Mucosa of descending colon (tissue), 3 donors: ENCODE measurements around the gene HMSD. TPM values are rescaled to one million over a fixed set of nuclear protein-coding genes. Genes with fewer than 3 reads are reported as not detected.

ENCODE experiments used
- ATAC-seq: fragments of 200-7000 bp; cut with Tn5 transposase; one replicate; pipeline ENCODE4 v1.9.1; 2020; ENCODE audit warnings: mild to moderate bottlenecking, moderate library complexity
- DNase-seq, 3 donors: peaks; one replicate each; pipeline ENCODE4 v3.0.0-alpha.2; 2020
- H3K36me3 ChIP-seq: fragments of 200-600 bp; one replicate; pipeline ENCODE4 v1.8.0; 2021; ENCODE audit warnings: low read depth, mild to moderate bottlenecking
- H3K4me1 ChIP-seq: fragments of 200-600 bp; one replicate; pipeline ENCODE4 v1.8.0; 2021; ENCODE audit warnings: low read depth, mild to moderate bottlenecking
- H3K4me3 ChIP-seq: fragments of 200-600 bp; one replicate; pipeline ENCODE4 v1.8.0; 2021; ENCODE audit warnings: mild to moderate bottlenecking
- H3K9me3 ChIP-seq: fragments of 200-600 bp; one replicate; pipeline ENCODE4 v1.8.0; 2021; ENCODE audit warnings: mild to moderate bottlenecking
- intact Hi-C, 2 donors: fragments of 100-400 bp; cut with DNase I in 1 of 2; cut with micrococcal nuclease in 1 of 2; formaldehyde crosslinking; loops; one replicate each; pipeline versions ENCODE4 v1.11.0 to v1.11.1; 2022; cut with DNase I, micrococcal nuclease
- long read RNA-seq, 2 donors: library from polyadenylated mRNA; unstranded; transcript quantifications; one replicate each; pipeline ENCODE4 v2.0.0, GENCODE V29; 2019 to 2021
- total RNA-seq, 3 donors: library from RNA; stranded (reverse); fragmentation: NEBNext Ultra II Directional in 2 of 3; extraction: Animal tissue kit (Norgen Biotek cat#: 25700) in 2 of 3; gene quantifications; one replicate each; pipeline versions ENCODE4 v1.2.1 to v1.2.4, GENCODE V29; 2021 to 2023
- TF ChIP-seq, protein P1 (sequence below): fragments of 200-600 bp; IDR thresholded peaks from one replicate; pipeline ENCODE4 v1.8.0; 2022; ENCODE audit warnings: antibody characterized with exemption, mild to moderate bottlenecking
- donor health status: DM: no; HTN: no; CAD: no; lungs with moderate emphysema.
- donor health status: DM: no; HTN: no; CAD: no.
- donor health status: DM: no; HTN: yes; CAD: no.

The HMSD gene, protein sequence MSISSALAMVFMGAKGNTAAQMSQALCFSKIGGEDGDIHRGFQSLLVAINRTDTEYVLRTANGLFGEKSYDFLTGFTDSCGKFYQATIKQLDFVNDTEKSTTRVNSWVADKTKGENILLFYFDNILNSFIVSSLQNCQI
- total RNA-seq, result under 1 TPM in 2 of 3 donors, not detected in 1; 0.22 to 0.38 TPM
- long read RNA-seq, donor 1, result 0 reads
- long read RNA-seq, donor 2, result 0 reads

DNA sequence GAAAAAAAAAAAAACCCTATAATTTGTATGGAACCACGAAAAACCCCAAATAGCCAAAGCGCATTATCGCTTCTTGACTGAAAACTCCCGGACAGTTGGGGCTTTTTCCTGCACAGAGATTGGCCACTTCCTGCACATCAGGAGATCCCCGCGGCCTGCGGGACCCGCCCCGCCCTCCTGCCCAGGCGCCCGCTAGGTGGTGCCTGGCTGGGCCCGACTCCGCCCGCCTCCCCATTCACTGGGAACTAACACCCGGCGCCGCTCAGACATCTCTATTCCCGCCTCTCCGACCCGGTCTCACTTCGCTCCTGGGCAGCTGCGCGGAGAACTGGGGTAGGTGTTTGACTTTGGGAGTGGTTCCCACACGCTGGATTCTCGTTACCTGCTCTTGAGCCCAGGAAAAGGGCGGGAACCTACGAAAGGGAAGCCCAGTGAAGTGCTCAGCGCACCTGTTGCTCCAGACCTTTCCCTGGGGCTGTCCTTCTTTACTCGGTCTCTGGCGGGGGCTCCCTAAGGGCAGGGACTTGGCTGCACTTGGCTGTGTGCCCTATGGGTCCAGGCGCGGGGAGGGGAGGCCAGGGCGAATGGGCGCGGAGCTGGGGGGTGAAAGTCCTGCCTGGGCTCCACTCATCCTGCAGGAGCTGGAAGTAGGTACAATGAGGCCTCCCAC is at the start of gene HMSD:
Gene HMSD (plus strand): TSS at position 234 of the 670 bp plus-strand sequence. CDS start 4,155 bp downstream, outside the sequence.
- Histone ChIP-seq H3K4me3 (no peak within 1 kb of the TSS), H3K4me1 (no peaks in the 10 kb centered on the region), H3K36me3 (no peaks in the 10 kb centered on the region), H3K9me3 (no peaks in the 10 kb centered on the region)
- peak; percentile 67 to 78 (median 77) for DNase-seq
- intact Hi-C loops, result no loop called here
- TF ChIP-seq, protein P1, sequence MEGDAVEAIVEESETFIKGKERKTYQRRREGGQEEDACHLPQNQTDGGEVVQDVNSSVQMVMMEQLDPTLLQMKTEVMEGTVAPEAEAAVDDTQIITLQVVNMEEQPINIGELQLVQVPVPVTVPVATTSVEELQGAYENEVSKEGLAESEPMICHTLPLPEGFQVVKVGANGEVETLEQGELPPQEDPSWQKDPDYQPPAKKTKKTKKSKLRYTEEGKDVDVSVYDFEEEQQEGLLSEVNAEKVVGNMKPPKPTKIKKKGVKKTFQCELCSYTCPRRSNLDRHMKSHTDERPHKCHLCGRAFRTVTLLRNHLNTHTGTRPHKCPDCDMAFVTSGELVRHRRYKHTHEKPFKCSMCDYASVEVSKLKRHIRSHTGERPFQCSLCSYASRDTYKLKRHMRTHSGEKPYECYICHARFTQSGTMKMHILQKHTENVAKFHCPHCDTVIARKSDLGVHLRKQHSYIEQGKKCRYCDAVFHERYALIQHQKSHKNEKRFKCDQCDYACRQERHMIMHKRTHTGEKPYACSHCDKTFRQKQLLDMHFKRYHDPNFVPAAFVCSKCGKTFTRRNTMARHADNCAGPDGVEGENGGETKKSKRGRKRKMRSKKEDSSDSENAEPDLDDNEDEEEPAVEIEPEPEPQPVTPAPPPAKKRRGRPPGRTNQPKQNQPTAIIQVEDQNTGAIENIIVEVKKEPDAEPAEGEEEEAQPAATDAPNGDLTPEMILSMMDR, result peak; percentile 35
- peak; percentile 100 for ATAC-seq

DNA sequence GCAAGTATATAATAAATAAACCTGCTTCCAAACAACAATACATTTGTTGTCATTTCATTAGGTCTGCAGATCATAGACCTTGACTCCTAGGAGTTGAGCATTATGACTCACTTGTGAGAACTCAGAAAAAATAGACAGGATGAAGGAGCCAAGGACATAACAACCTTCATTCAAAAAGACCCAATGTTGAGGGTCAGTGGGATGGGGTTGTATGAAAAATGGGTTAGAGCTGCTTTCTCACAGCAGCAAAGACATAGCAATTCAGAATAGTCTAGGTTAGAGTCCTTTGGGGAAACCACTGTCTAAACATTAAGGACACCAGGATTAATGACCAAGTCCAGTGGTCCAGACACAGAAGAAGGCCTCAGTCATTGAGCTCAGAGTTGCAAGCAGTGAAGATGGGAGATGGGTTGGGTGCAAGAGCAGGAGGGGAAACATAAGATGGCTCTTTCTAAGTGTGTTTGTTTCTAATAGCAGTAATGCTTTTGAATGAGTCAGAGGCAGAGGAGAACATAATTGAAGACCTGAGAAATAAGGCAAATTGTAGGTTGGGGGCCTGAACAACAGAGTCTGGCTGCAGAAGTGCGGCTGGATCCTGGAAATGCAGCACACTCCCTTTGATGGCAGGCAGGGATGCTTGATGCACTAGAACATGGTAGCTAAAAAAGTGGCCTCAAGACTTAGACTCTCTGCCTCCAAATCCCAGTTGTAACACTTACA is 45.1 kb upstream of the HMSD start:
- ATAC-seq (no peak), DNase-seq (no peak)
- TF ChIP-seq, protein P1, result no peak
- intact Hi-C loops, result no loop called here
- H3K4me3 ChIP-seq, result no peak overlapping the region
- no peaks in the 10 kb centered on the region for H3K9me3 ChIP-seq
- no peaks in the 10 kb centered on the region for H3K36me3 ChIP-seq
- no peaks in the 10 kb centered on the region for H3K4me1 ChIP-seq

DNA sequence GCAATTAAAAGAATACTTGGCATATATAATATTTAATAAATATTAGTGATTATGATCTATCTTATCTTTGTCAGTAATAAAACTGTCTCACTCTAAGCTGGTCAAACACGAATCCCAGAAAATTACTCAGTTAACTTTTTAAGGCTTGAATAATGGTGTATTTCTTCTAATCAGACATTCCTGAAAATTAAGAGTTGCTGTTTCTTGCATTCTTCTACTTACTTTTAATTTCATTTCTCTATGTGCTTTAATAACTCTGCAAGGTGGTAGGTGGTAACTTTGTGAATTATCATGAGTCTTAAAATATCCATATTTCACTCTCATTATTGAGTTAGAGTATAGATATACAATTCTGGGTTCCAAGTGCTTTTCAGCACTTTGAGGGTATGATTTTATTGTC is 44.4 kb upstream of the HMSD start:
- H3K4me1 ChIP-seq, result no peaks in the 10 kb centered on the region
- DNase-seq (no peak), ATAC-seq (no peak)
- no peak overlapping the region for H3K4me3 ChIP-seq
- intact Hi-C loops, result no loop called here
- no peaks in the 10 kb centered on the region for H3K36me3 ChIP-seq
- TF ChIP-seq, protein P1, result no peak
- no peaks in the 10 kb centered on the region for H3K9me3 ChIP-seq

DNA sequence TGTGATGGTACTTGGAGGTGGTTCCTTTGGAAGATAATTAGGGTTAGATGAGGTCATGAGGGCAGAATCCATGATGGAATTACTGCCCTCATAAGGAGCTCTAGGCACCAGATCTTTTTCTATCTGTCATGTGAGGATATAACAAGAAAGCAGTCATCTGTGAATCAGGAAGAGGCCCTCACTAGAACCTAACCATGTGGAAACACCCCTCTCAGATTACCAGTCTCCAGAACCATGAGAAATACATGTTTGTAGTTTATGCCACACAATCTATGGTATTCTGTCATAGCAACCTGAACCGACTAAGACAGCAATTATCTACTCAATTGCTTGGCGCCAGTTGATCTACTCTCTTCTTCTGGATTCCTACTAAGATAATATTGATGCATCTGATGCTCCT is 43.7 kb upstream of the HMSD start:
- Histone ChIP-seq H3K4me3 (no peak overlapping the region), H3K9me3 (no peaks in the 10 kb centered on the region), H3K4me1 (no peaks in the 10 kb centered on the region), H3K36me3 (no peaks in the 10 kb centered on the region)
- no peak for DNase-seq
- ATAC-seq, result no peak
- intact Hi-C loops, result no loop called here
- TF ChIP-seq, protein P1, result no peak

DNA sequence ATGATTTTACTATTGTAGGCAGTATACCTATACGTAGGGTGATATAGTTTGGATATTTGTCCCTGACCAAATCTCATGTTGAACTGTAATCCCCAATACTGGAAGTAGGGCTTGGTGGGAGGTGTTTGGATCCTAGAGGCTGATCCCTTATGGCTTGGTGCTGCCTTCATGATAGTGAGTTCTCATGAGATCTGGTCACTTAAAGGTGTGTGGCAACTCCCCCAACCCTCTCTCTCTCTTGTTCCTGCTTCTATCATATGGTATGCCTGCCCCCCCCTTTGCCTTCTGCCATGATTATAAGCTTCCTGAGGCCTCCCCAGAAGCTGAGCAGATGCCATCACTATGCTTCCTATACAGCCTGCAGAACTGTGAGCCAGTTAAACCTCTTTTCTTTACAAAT is 43.0 kb upstream of the HMSD start:
- Histone ChIP-seq H3K4me3 (no peak overlapping the region), H3K4me1 (no peaks in the 10 kb centered on the region), H3K9me3 (no peaks in the 10 kb centered on the region), H3K36me3 (no peaks in the 10 kb centered on the region)
- DNase-seq (no peak), ATAC-seq (no peak)
- TF ChIP-seq, protein P1, result no peak
- intact Hi-C loops, result no loop called here
